K562 (cell line): ENCODE data around the gene SEPTIN1. TPM values are rescaled to one million over a fixed set of nuclear protein-coding genes. Genes with fewer than 3 reads are reported as not detected.

Experiments used
- ATAC-seq: fragments of 200-7000 bp; cut with Tn5 transposase; 3 replicates; pipeline ENCODE4 v1.9.1; 2020; ENCODE audit warnings: moderate library complexity
- BruUV-seq: library from RNA; stranded (reverse); fragments of 400-500 nt; replicated peaks from 2 replicates; lab custom pipeline; 2021; lab: Mats Ljungman, UMichigan
- CTCF ChIA-PET: fragments of 300-600 bp; formaldehyde crosslinking; extraction: SDS; loops from one replicate; lab custom pipeline; 2021; ENCODE audit warnings: low intra/inter-chr PET ratio; lab: Yijun Ruan, JAX
- POLR2A ChIA-PET: fragments of 300-600, 350-650 bp; sonication (Branson Sonifier 250); formaldehyde crosslinking; extraction: SDS; loops from one replicate; lab custom pipeline; 2021; ENCODE audit warnings: antibody characterized with exemption, inconsistent platforms; lab: Yijun Ruan, JAX
- DNase-seq, 4 experiments: peaks; one replicate each; pipeline versions ENCODE4 v3.0.0 to v3.0.0-alpha.2; 2011 to 2018; ENCODE audit warnings: low spot score in 3 of 4, mixed read lengths in 3 of 4; ENCODE audit errors: extremely low read depth in 1 of 4
- FAIRE-seq: peaks from 2 replicates; lab custom pipeline; 2011; peaks lifted over from hg19 to GRCh38; lab: Jason Lieb, UNC
- H2AFZ ChIP-seq: 2 replicates; pipeline ENCODE4 v1.6.0; 2011; ENCODE audit warnings: low read depth, low read length, control low read depth, inconsistent platforms
- H3K27ac ChIP-seq: fragments of 200-600 bp; 3 replicates; pipeline ENCODE4 v1.8.0; 2011; ENCODE audit warnings: low read depth, mild to moderate bottlenecking, control low read depth, inconsistent platforms, low read length, moderate library complexity, mixed read lengths; ENCODE audit errors: extremely low read depth
- H3K27me3 ChIP-seq, 2 experiments: fragments of 300-600 bp in 1 of 2; 2 replicates in 1 of 2; 3 replicates in 1 of 2; pipeline versions ENCODE4 v1.6.0 to v1.8.0; 2011; ENCODE audit warnings: inconsistent platforms in 2 of 2, low read length in 2 of 2, mild to moderate bottlenecking in 1 of 2, mixed read lengths in 1 of 2, moderate library complexity in 1 of 2; ENCODE audit not compliant: control insufficient read depth in 2 of 2, insufficient read depth in 2 of 2
- H3K36me3 ChIP-seq: fragments of 300-600 bp; 3 replicates; pipeline ENCODE4 v1.8.0; 2011; ENCODE audit warnings: mild to moderate bottlenecking, low read length, inconsistent platforms; ENCODE audit not compliant: control insufficient read depth, insufficient read depth
- H3K4me1 ChIP-seq, 2 experiments: fragments of 200-600 bp in 1 of 2; replicated peaks in 1 of 2; 2 replicates in 1 of 2; 3 replicates in 1 of 2; pipeline versions ENCODE4 v1.5.1 to v1.8.0; 2011; ENCODE audit warnings: inconsistent platforms in 2 of 2, low read length in 2 of 2, mild to moderate bottlenecking in 1 of 2, mixed read lengths in 1 of 2, moderate library complexity in 1 of 2; ENCODE audit not compliant: control insufficient read depth in 2 of 2, insufficient read depth in 2 of 2
- H3K4me2 ChIP-seq: 2 replicates; pipeline ENCODE4 v1.6.1; 2011; ENCODE audit warnings: low read length, control low read depth, inconsistent platforms, mixed read lengths; ENCODE audit not compliant: insufficient read depth
- H3K4me3 ChIP-seq: fragments of 200-600 bp; sonication (generic), shearing (Covaris generic); 2 replicates; pipeline ENCODE4 v1.5.1; 2016; ENCODE audit warnings: control low read depth, inconsistent platforms
- H3K79me2 ChIP-seq: fragments of 200-600 bp; 3 replicates; pipeline ENCODE4 v1.8.0; 2011; ENCODE audit warnings: low read length, inconsistent platforms; ENCODE audit not compliant: control insufficient read depth, insufficient read depth
- H3K9ac ChIP-seq, 2 experiments: 2 replicates each; pipeline versions ENCODE4 v1.6.0 to v1.6.1; 2011; ENCODE audit warnings: low read depth in 2 of 2, low read length in 2 of 2, control low read depth in 1 of 2, inconsistent platforms in 1 of 2, mild to moderate bottlenecking in 1 of 2, mixed read lengths in 1 of 2; ENCODE audit not compliant: insufficient read depth in 1 of 2
- H3K9me1 ChIP-seq: one replicate; pipeline ENCODE4 v1.6.0; 2011; ENCODE audit warnings: inconsistent platforms, mild to moderate bottlenecking, low read length, moderate library complexity; ENCODE audit not compliant: control insufficient read depth, insufficient read depth
- H3K9me3 ChIP-seq: replicated peaks from 2 replicates; pipeline ENCODE4 v1.5.1; 2011; ENCODE audit warnings: low read depth, low read length, inconsistent platforms; ENCODE audit not compliant: control insufficient read depth, insufficient read depth
- H4K20me1 ChIP-seq: replicated peaks from 2 replicates; pipeline ENCODE4 v1.6.1; 2011; ENCODE audit warnings: low read length, inconsistent platforms, mixed read lengths; ENCODE audit not compliant: control insufficient read depth, insufficient read depth
- ATF1 ChIP-seq, 2 experiments: fragments of 450-650 bp in 1 of 2; IDR thresholded peaks; 2 replicates each; pipeline ENCODE4 v1.6.1; 2016; ENCODE audit warnings: missing compliant biosample characterization in 1 of 2, missing genetic modification characterization in 1 of 2
- CTCF ChIP-seq, 3 experiments: IDR thresholded peaks in 2 of 3; conservative IDR thresholded peaks in 1 of 3; 2 replicates each; pipeline ENCODE4 v1.5.1; 2011 to 2012; ENCODE audit warnings: low read length in 3 of 3, mild to moderate bottlenecking in 3 of 3, control low read depth in 2 of 3, improper control_type of control experiment in 1 of 3, inconsistent platforms in 1 of 3, low read depth in 1 of 3, mixed read lengths in 1 of 3, moderate library complexity in 1 of 3; ENCODE audit not compliant: insufficient read depth in 2 of 3
- DACH1 ChIP-seq: fragments of 450-650 bp; IDR thresholded peaks from 2 replicates; pipeline ENCODE4 v1.6.1; 2018; ENCODE audit not compliant: partially characterized antibody
- ETV1 ChIP-seq: fragments of 450-650 bp; conservative IDR thresholded peaks from 2 replicates; pipeline ENCODE4 v1.6.1; 2016; ENCODE audit warnings: missing genetic modification characterization, control low read depth, low read depth, missing compliant biosample characterization
- KLF1 ChIP-seq: fragments of 450-650 bp; IDR thresholded peaks from 2 replicates; pipeline ENCODE4 v1.6.1; 2016; ENCODE audit warnings: missing genetic modification characterization, missing compliant biosample characterization
- ZKSCAN1 ChIP-seq: fragments of 150-350 bp; IDR thresholded peaks from 2 replicates; pipeline ENCODE4 v1.6.1; 2016; ENCODE audit warnings: low read depth, low read length
- ZNF324 ChIP-seq: fragments of 250-450 bp; sonication (Bioruptor Pico); IDR thresholded peaks from 2 replicates; pipeline ENCODE4 v1.4.0; 2020; ENCODE audit warnings: mild to moderate bottlenecking
- WGBS: fragments of 100-300 bp; shearing (Covaris generic); methylation state at CpG from one replicate; pipeline ENCODE4 v1.1.6; 2016; ENCODE audit warnings: low coverage, mixed read lengths; ENCODE audit not compliant: insufficient coverage; ENCODE audit errors: missing lambda C conversion rate; 5-methylcytosine and 5-hydroxymethylcytosine counted together
- in situ Hi-C: fragments of 300-500 bp; cut with MboI; formaldehyde crosslinking; loops from 4 replicates; pipeline ENCODE4 v1.15.0; 2018; ENCODE audit warnings: inconsistent platforms, mixed read lengths
- intact Hi-C: fragments of 100-400 bp; cut with micrococcal nuclease; formaldehyde crosslinking; loops from 2 replicates; pipeline ENCODE4 v1.14.2; 2022
- polyA plus RNA-seq, 8 experiments: library from polyadenylated mRNA; depleted of rRNA in 4 of 8; stranded (reverse) in 5 of 8; unstranded in 3 of 8; fragments of >200 nt; fragmentation: Nextera tagmentation in 2 of 8; fragmentation: Illumina TruSeq in 1 of 8; extraction: Ambion mirVana in 2 of 8; extraction: Trizol in 1 of 8; gene quantifications; 2 replicates each; pipeline versions ENCODE4 v1.2.1 to v1.2.3, GENCODE V29; 2011 to 2014; ENCODE audit warnings: inconsistent platforms in 1 of 8, missing spikeins in 1 of 8
- total RNA-seq, 7 experiments: library from RNA; depleted of rRNA in 6 of 7; stranded (reverse); fragments of >200 nt in 6 of 7; fragmentation: Illumina TruSeq in 2 of 7; extraction: Trizol in 2 of 7; gene quantifications; 2 replicates each; pipeline versions ENCODE4 v1.2.1 to v1.2.3, GENCODE V29; 2011 to 2021; ENCODE audit warnings: low replicate concordance in 1 of 7

The SEPTIN1 gene
- total and polyA plus RNA-seq, 9 of the 15 experiments (the other 6 are each of a cell fraction or from before 2014, with no cell fraction given), result 0.23 to 5.6 (median 1.7) TPM; not detected in 1

GRCh38 chr16:30352488-30353401 is 29.6 kb downstream of the SEPTIN1 start:
- no peak for FAIRE-seq

More at GRCh38 chr16:30352488-30353401, 29.6 kb downstream of the SEPTIN1 start:
- no peaks in the 10 kb centered on the region for H3K27me3 ChIP-seq
- H3K9ac ChIP-seq, result peak overlapping the region in 1 of 2 experiments; percentile 96; a peak in 1 of 4 replicates
- peak in 2 of 4 experiments; percentile 35 to 37 for DNase-seq
- H3K36me3 ChIP-seq, result peaks cover 52% of the 10 kb centered on the region; the same call in 2 of the 3 replicates
- H3K27ac ChIP-seq, result no peak overlapping the region
- ATAC-seq, result no peak
- H3K4me1 ChIP-seq, result peaks cover 13 to 34% of the 10 kb centered on the region in 2 experiments; a peak in 4 of 5 replicates
- in situ Hi-C loops (loop anchor here (25.0 kb wide), 1 partner anchor 890 kb away; the partner anchor contains the start of genes BOLA2, SLX1B and SULT1A4), intact Hi-C loops (no loop called here)
- ChIA-PET CTCF (no interaction called here), POLR2A (interaction anchor here (0.6 to 3.1 kb wide), 6 partner anchors 8 to 32 kb away, joined by 3 to 15 read pairs (median 4); partner anchors contain the start of gene TBC1D10B)
- H3K4me2 ChIP-seq, result no peak overlapping the region
- H3K79me2 ChIP-seq, result peaks cover 30% of the 10 kb centered on the region
- no peaks in the 10 kb centered on the region for H3K9me3 ChIP-seq
- H4K20me1 ChIP-seq, result no peaks in the 10 kb centered on the region
- no TSS peak for BruUV-seq
- TF ChIP-seq ATF1 (CRISPR knock-in tag; IDR thresholded peaks at IDR 0.05) (no peak), ATF1 (tag; IDR thresholded peaks at IDR 0.05) (no peak), CTCF (IDR thresholded peaks at IDR 0.05 in 2 of 3, conservative IDR thresholded peaks at IDR 0.05 in 1 of 3; ENCODE audit: insufficient read depth in 2 of 3, low read depth in 1 of 3, low read length in 3 of 3) (peak; percentile 36 to 46 (median 44); a peak in 3 of 6 replicates), ZKSCAN1 (no peak), ETV1 (tag) (peak; percentile 44; the same call in 1 of the 2 replicates), KLF1 (tag) (no peak), DACH1 (no peak), ZNF324 (CRISPR knock-in tag) (no peak)
- no peak overlapping the region for H3K4me3 ChIP-seq
- H3K9me1 ChIP-seq, result no peaks in the 10 kb centered on the region
- 86% methylated on average over 13 of the region's 14 CpGs for WGBS
- H2AFZ ChIP-seq, result no peak overlapping the region
